SK-N-SH (cell line): ENCODE data around the gene EML1. TPM values are rescaled to one million over a fixed set of nuclear protein-coding genes. Genes with fewer than 3 reads are reported as not detected.

Experiments used
- CTCF ChIA-PET: fragments of 300-600, 350-600 bp; formaldehyde crosslinking; extraction: SDS; loops from one replicate; lab custom pipeline; 2021; lab: Yijun Ruan, JAX
- POLR2A ChIA-PET: fragments of 350-600 bp; sonication (Branson Sonifier 250); formaldehyde crosslinking; extraction: SDS; loops from one replicate; lab custom pipeline; 2020; ENCODE audit warnings: antibody characterized with exemption, inconsistent platforms; lab: Yijun Ruan, JAX
- DNase-seq: peaks from one replicate; pipeline ENCODE4 v3.0.0; 2012
- H2AFZ ChIP-seq: fragments of 200-600 bp; sonication (generic); 2 replicates; pipeline ENCODE4 v1.8.1; 2016; ENCODE audit warnings: antibody characterized with exemption, mild to moderate bottlenecking, low read depth
- H3F3A ChIP-seq: fragments of 200-600 bp; sonication (generic); replicated peaks from 2 replicates; pipeline ENCODE3; 2016; ENCODE audit warnings: antibody characterized with exemption, mild to moderate bottlenecking; ENCODE audit not compliant: insufficient read depth
- H3K27ac ChIP-seq, 2 experiments: fragments of 200-500 bp in 1 of 2; fragments of 200-600 bp in 1 of 2; sonication (Bioruptor generic) in 1 of 2; sonication (generic), shearing (Covaris generic) in 1 of 2; 2 replicates each; pipeline versions ENCODE4 v1.5.1 to v1.6.1; 2014 to 2016; ENCODE audit warnings: low read depth in 2 of 2, inconsistent platforms in 1 of 2, low read length in 1 of 2, mild to moderate bottlenecking in 1 of 2, mixed read lengths in 1 of 2
- H3K27me3 ChIP-seq: fragments of 200-600 bp; sonication (generic), shearing (Covaris generic); 2 replicates; pipeline ENCODE4 v1.6.1; 2016; ENCODE audit warnings: mixed run types; ENCODE audit not compliant: insufficient read depth
- H3K36me3 ChIP-seq, 2 experiments: fragments of 200-500 bp in 1 of 2; fragments of 200-600 bp in 1 of 2; sonication (Bioruptor generic) in 1 of 2; sonication (generic) in 1 of 2; replicated peaks in 1 of 2; 2 replicates each; pipeline versions ENCODE3 to v1.5.1; 2014 to 2016; ENCODE audit warnings: low read length in 1 of 2, mild to moderate bottlenecking in 1 of 2; ENCODE audit not compliant: insufficient read depth in 2 of 2, control insufficient read depth in 1 of 2
- H3K4me1 ChIP-seq, 2 experiments: fragments of 200-500 bp in 1 of 2; fragments of 200-600 bp in 1 of 2; sonication (Bioruptor generic) in 1 of 2; sonication (generic), shearing (Covaris generic) in 1 of 2; 2 replicates each; pipeline versions ENCODE4 v1.5.1 to v1.6.1; 2014 to 2016; ENCODE audit warnings: low read depth in 1 of 2, low read length in 1 of 2, mixed run types in 1 of 2; ENCODE audit not compliant: insufficient read depth in 2 of 2, control insufficient read depth in 1 of 2
- H3K4me2 ChIP-seq: fragments of 200-600 bp; sonication (generic), shearing (Covaris generic); 2 replicates; pipeline ENCODE4 v1.6.1; 2017; ENCODE audit warnings: mixed run types
- H3K4me3 ChIP-seq, 2 experiments: fragments of 200-500 bp in 1 of 2; fragments of 200-600 bp in 1 of 2; sonication (Bioruptor generic) in 1 of 2; sonication (generic), shearing (Covaris generic) in 1 of 2; 2 replicates each; pipeline versions ENCODE4 v1.5.1 to v1.8.1; 2014 to 2016; ENCODE audit warnings: low read depth in 2 of 2, inconsistent platforms in 1 of 2, low read length in 1 of 2, mild to moderate bottlenecking in 1 of 2, mixed read lengths in 1 of 2, moderate library complexity in 1 of 2
- H3K79me2 ChIP-seq: fragments of 200-600 bp; sonication (generic); 2 replicates; pipeline ENCODE4 v1.8.1; 2017; ENCODE audit warnings: mild to moderate bottlenecking; ENCODE audit not compliant: insufficient read depth
- H3K9ac ChIP-seq: fragments of 200-600 bp; sonication (generic); 2 replicates; pipeline ENCODE4 v1.6.1; 2017; ENCODE audit warnings: mixed run types
- H3K9me2 ChIP-seq: fragments of 200-600 bp; sonication (generic); 2 replicates; pipeline ENCODE4 v1.6.1; 2017; ENCODE audit warnings: mixed run types
- H3K9me3 ChIP-seq: fragments of 200-600 bp; sonication (generic); 2 replicates; pipeline ENCODE4 v1.6.1; 2017; ENCODE audit warnings: mixed run types, mild to moderate bottlenecking, moderate library complexity
- H4K20me1 ChIP-seq: fragments of 200-600 bp; sonication (generic); 2 replicates; pipeline ENCODE4 v1.6.1; 2017; ENCODE audit warnings: mild to moderate bottlenecking, mixed run types; ENCODE audit not compliant: insufficient read depth
- EP300 ChIP-seq, 2 experiments: IDR thresholded peaks; 2 replicates each; pipeline versions ENCODE4 v1.4.0 to v1.6.1; 2012; ENCODE audit warnings: borderline replicate concordance in 1 of 2, low read depth in 1 of 2, low read length in 1 of 2
- FOXJ3 ChIP-seq: sonication (generic); formaldehyde crosslinking; IDR thresholded peaks from 2 replicates; pipeline ENCODE4 v1.5.1; 2020; ENCODE audit warnings: mild to moderate bottlenecking, missing genetic modification reagents
- GABPA ChIP-seq: IDR thresholded peaks from 2 replicates; pipeline ENCODE4 v1.4.0; 2012; ENCODE audit warnings: low read depth, mild to moderate bottlenecking
- GATA2 ChIP-seq: sonication (generic); formaldehyde crosslinking; IDR thresholded peaks from 2 replicates; pipeline ENCODE4 v1.5.0; 2020; ENCODE audit warnings: mild to moderate bottlenecking, missing genetic modification reagents
- IRF3 ChIP-seq: fragments of 150-350 bp; IDR thresholded peaks from 2 replicates; pipeline ENCODE4 v1.6.1; 2016; ENCODE audit warnings: mild to moderate bottlenecking, low read depth, low read length
- MEF2A ChIP-seq: IDR thresholded peaks from 2 replicates; pipeline ENCODE4 v1.4.0; 2012; ENCODE audit warnings: low read depth, borderline replicate concordance
- NRF1 ChIP-seq: IDR thresholded peaks from 2 replicates; pipeline ENCODE4 v1.6.1; 2012; ENCODE audit warnings: low read depth, mild to moderate bottlenecking, low read length
- RAD21 ChIP-seq: IDR thresholded peaks from 2 replicates; pipeline ENCODE4 v1.6.1; 2012; ENCODE audit warnings: mild to moderate bottlenecking, low read length
- REST ChIP-seq: IDR thresholded peaks from 2 replicates; pipeline ENCODE4 v1.6.1; 2012; ENCODE audit warnings: mild to moderate bottlenecking, low read depth, low read length, moderate library complexity
- RFX5 ChIP-seq: IDR thresholded peaks from 2 replicates; pipeline ENCODE4 v1.6.1; 2012; ENCODE audit warnings: mild to moderate bottlenecking, improper control_type of control experiment, low read length
- RXRA ChIP-seq: IDR thresholded peaks from 2 replicates; pipeline ENCODE4 v1.4.0; 2012; ENCODE audit warnings: low read depth, mild to moderate bottlenecking, borderline replicate concordance
- SIN3A ChIP-seq: IDR thresholded peaks from 2 replicates; pipeline ENCODE4 v1.6.1; 2012; ENCODE audit warnings: low read depth, mild to moderate bottlenecking, low read length, moderate library complexity, borderline replicate concordance
- TCF12 ChIP-seq: IDR thresholded peaks from 2 replicates; pipeline ENCODE4 v1.4.0; 2012
- TEAD4 ChIP-seq: IDR thresholded peaks from 2 replicates; pipeline ENCODE4 v1.4.0; 2012; ENCODE audit warnings: mild to moderate bottlenecking, borderline replicate concordance; ENCODE audit not compliant: insufficient read depth
- YY1 ChIP-seq: IDR thresholded peaks from 2 replicates; pipeline ENCODE4 v1.4.0; 2012; ENCODE audit warnings: low read depth, mild to moderate bottlenecking
- ZBTB33 ChIP-seq: IDR thresholded peaks from 2 replicates; pipeline ENCODE4 v1.4.0; 2012; ENCODE audit warnings: low read depth, borderline replicate concordance
- WGBS: methylation state at CpG from one replicate; pipeline ENCODE4 v1.1.6; 2017; ENCODE audit warnings: low lambda C conversion rate; 5-methylcytosine and 5-hydroxymethylcytosine counted together
- polyA plus RNA-seq, 3 experiments: library from polyadenylated mRNA; depleted of rRNA; stranded (reverse); fragments of >200 nt; gene quantifications; 2 replicates each; pipeline ENCODE4 v1.2.3, GENCODE V29; 2012
- TF ChIP-seq, protein P1 (sequence below): IDR thresholded peaks from 2 replicates; pipeline ENCODE4; 2012
- TF ChIP-seq, protein P2 (sequence below): IDR thresholded peaks from 2 replicates; pipeline ENCODE4 v1.4.0; 2012; ENCODE audit warnings: low read depth
- TF ChIP-seq, protein P3 (sequence below): fragments of 150-350 bp; IDR thresholded peaks from 2 replicates; pipeline ENCODE4 v1.6.1; 2017; ENCODE audit warnings: antibody characterized with exemption, low read length, low read depth, borderline replicate concordance

Gene EML1
- polyA plus RNA-seq, 1 of the 3 experiments (the other 2 are of a cell fraction) = 6.3 TPM

DNA sequence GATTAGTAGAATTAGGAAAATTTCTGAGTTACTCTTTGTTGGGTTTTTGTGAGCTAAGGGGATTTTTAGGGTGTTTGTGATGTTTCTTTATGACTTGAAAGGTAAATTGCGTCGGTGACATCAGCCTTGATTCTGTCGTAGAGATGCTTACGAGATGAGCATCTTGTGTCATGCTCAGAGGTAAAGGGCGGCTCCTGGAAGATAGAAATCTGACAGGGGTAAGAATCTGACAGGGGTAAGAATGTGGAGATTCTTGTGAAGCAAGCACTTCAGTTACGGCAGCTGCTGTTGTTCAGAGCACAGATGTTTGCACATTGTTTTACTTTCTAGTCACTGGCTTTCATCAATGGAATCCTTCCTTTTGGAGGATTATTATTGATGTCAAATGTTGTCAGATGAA is 22.5 kb downstream of the EML1 start:
- no peak overlapping the region for H3K9ac ChIP-seq
- H3K36me3 ChIP-seq = no peaks in the 10 kb centered on the region
- ChIA-PET POLR2A (no interaction called here), CTCF (no interaction called here)
- no peak overlapping the region for H3K4me2 ChIP-seq
- no peaks in the 10 kb centered on the region for H3K9me3 ChIP-seq
- H3K27ac ChIP-seq = no peak overlapping the region
- no peak overlapping the region for H2AFZ ChIP-seq
- no peaks in the 10 kb centered on the region for H3F3A ChIP-seq
- H3K4me1 ChIP-seq = peaks cover 0 to 6% of the 10 kb centered on the region in 2 experiments; a peak in 1 of 4 replicates
- TF ChIP-seq, protein P1, sequence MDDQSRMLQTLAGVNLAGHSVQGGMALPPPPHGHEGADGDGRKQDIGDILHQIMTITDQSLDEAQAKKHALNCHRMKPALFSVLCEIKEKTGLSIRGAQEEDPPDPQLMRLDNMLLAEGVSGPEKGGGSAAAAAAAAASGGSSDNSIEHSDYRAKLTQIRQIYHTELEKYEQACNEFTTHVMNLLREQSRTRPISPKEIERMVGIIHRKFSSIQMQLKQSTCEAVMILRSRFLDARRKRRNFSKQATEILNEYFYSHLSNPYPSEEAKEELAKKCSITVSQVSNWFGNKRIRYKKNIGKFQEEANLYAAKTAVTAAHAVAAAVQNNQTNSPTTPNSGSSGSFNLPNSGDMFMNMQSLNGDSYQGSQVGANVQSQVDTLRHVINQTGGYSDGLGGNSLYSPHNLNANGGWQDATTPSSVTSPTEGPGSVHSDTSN = no peak
- TF ChIP-seq EP300 (IDR thresholded peaks at IDR 0.05; ENCODE audit: borderline replicate concordance in 1 of 2, low read depth in 1 of 2, low read length in 1 of 2) = no peak
- no peak overlapping the region for H3K4me3 ChIP-seq
- H3K9me2 ChIP-seq = no peaks in the 10 kb centered on the region
- no peaks in the 10 kb centered on the region for H3K79me2 ChIP-seq
- 92% methylated on average over 6 of the region's 6 CpGs for WGBS
- no peaks in the 10 kb centered on the region for H3K27me3 ChIP-seq
- H4K20me1 ChIP-seq = peaks cover 31% of the 10 kb centered on the region; the same call in 1 of the 2 replicates
- no peak for DNase-seq

DNA sequence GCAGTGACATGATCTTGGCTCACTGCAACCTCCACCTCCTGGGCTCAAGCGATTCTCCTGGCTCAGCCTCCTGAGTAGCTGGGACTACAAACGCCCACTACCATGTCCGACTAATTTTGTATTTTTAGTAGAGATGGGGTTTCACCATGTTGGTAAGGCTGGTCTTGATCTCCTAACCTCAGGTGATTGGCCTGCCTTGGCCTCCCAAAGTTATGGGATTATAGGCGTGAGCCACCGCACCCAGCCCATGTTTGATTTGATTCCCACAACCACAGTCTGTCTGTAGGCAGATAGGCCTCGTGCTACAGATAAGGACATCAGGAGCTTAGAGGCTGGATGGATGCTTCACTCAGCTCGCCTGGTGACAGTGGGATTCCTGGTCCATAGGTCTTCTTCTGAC is 23.0 kb downstream of the EML1 start:
- H3K79me2 ChIP-seq = no peaks in the 10 kb centered on the region
- TF ChIP-seq IRF3 (no peak), GATA2 (CRISPR knock-in tag) (no peak), NRF1 (no peak), RAD21 (no peak), REST (no peak), TCF12 (no peak), RXRA (no peak), YY1 (no peak), RFX5 (no peak), GABPA (no peak), ZBTB33 (no peak), TEAD4 (no peak), SIN3A (no peak), FOXJ3 (CRISPR knock-in tag) (no peak), MEF2A (no peak)
- TF ChIP-seq, protein P2, sequence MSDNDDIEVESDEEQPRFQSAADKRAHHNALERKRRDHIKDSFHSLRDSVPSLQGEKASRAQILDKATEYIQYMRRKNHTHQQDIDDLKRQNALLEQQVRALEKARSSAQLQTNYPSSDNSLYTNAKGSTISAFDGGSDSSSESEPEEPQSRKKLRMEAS = no peak
- TF ChIP-seq, protein P3, sequence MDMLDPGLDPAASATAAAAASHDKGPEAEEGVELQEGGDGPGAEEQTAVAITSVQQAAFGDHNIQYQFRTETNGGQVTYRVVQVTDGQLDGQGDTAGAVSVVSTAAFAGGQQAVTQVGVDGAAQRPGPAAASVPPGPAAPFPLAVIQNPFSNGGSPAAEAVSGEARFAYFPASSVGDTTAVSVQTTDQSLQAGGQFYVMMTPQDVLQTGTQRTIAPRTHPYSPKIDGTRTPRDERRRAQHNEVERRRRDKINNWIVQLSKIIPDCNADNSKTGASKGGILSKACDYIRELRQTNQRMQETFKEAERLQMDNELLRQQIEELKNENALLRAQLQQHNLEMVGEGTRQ = no peak
- ChIA-PET CTCF (interaction anchor here (1.3 to 1.7 kb wide), 2 partner anchors 9 to 22 kb away, joined by 4 to 7 read pairs; no protein-coding TSS in a partner anchor), POLR2A (no interaction called here)
- H3K27ac ChIP-seq = no peak overlapping the region
- H3K4me3 ChIP-seq = no peak overlapping the region
- DNase-seq = no peak
- no peaks in the 10 kb centered on the region for H3K9me3 ChIP-seq
- H3F3A ChIP-seq = no peaks in the 10 kb centered on the region
- H3K9ac ChIP-seq = no peak overlapping the region
- no peaks in the 10 kb centered on the region for H3K27me3 ChIP-seq
- no peaks in the 10 kb centered on the region for H3K9me2 ChIP-seq
- 94% methylated on average over 7 of the region's 7 CpGs for WGBS
- H3K4me2 ChIP-seq = no peak overlapping the region
- H2AFZ ChIP-seq = no peak overlapping the region
- peaks cover 35% of the 10 kb centered on the region for H4K20me1 ChIP-seq
- no peaks in the 10 kb centered on the region for H3K36me3 ChIP-seq
- H3K4me1 ChIP-seq = peaks cover 0 to 6% of the 10 kb centered on the region in 2 experiments; a peak in 1 of 4 replicates
